Measurements from ENCODE around the gene RASGRP3. TPM values are rescaled to one million over a fixed set of nuclear protein-coding genes. Genes with fewer than 3 reads are reported as not detected.

RASGRP3 gene
- total and polyA plus RNA-seq, 2 of the 13 experiments (the other 11 are each of a cell fraction or from before 2014, with no cell fraction given), result 0.01 TPM; not detected in 1

DNA sequence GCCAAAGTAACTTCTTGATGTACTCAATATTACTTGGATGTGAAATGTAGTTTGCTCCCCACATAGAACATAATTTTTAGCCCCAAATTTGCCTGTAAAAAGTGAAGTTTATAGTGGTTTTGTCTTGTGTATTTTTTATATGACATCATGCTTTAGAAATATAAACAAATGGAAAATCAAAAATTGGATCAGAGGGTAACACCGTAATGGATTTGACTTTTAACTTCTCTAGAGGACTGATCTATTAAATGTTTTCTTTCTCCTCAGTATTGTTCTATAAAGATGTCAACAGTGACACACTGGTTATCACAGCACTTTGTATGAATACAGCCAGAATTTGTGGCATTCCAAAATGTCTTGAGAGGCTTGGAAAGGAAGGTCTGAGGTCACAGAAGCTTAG lies 45.6 kb upstream of the RASGRP3 start:
- DNase-seq (ENCODE audit: low spot score), result no peak
- TF ChIP-seq ATF7 (IDR thresholded peaks at IDR 0.05) (peak; percentile 70), ATF7 (CRISPR knock-in tag; IDR thresholded peaks at IDR 0.05) (no peak)
- TF ChIP-seq, protein P1, sequence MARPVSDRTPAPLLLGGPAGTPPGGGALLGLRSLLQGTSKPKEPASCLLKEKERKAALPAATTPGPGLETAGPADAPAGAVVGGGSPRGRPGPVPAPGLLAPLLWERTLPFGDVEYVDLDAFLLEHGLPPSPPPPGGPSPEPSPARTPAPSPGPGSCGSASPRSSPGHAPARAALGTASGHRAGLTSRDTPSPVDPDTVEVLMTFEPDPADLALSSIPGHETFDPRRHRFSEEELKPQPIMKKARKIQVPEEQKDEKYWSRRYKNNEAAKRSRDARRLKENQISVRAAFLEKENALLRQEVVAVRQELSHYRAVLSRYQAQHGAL (CRISPR knock-in tag; IDR thresholded peaks at IDR 0.05; ENCODE audit: not compliant biosample characterization), result no peak
- intact Hi-C loops (cut with micrococcal nuclease; ENCODE audit: unreplicated experiment), result no loop called here
- no TSS peak for BruUV-seq (replicated peaks)
- 24% methylated on average over 1 of the region's 1 CpG for WGBS (ENCODE audit: low lambda C conversion rate)
- in situ Hi-C loops (cut with HindIII; ENCODE audit: extremely low pct_ligation_motif_present, low pct_unique_long_range_greater_than_20kb), result no loop called here
- FAIRE-seq, result no peak
- H3K4me3 ChIP-seq (replicated peaks in 1 of 3; ENCODE audit: insufficient read depth in 1 of 3, low read depth in 2 of 3, low read length in 3 of 3), result no peak overlapping the region
- H3K36me3 ChIP-seq (replicated peaks in 1 of 2; ENCODE audit: control insufficient read depth in 1 of 2, insufficient read depth in 2 of 2, low read length in 2 of 2), result no peaks in the 10 kb centered on the region
- H3K9ac ChIP-seq (ENCODE audit: insufficient read depth, low read depth, low read length), result no peak overlapping the region
- no peaks in the 10 kb centered on the region for H3K9me3 ChIP-seq (ENCODE audit: low read length)
- ChIA-PET POLR2A (no interaction called here), CTCF (ENCODE audit: low intra/inter-chr PET ratio, low total read pairs) (no interaction called here)
- no peaks in the 10 kb centered on the region for H3K79me2 ChIP-seq (ENCODE audit: insufficient read depth, low read length)
- no peaks in the 10 kb centered on the region for H3K4me1 ChIP-seq (ENCODE audit: insufficient read depth, low read length)
- H3K4me2 ChIP-seq (ENCODE audit: low read depth, low read length), result no peak overlapping the region
- no peak overlapping the region for H3K27ac ChIP-seq (ENCODE audit: extremely low read length, insufficient read depth, low read length)
- no peaks in the 10 kb centered on the region for H4K20me1 ChIP-seq (ENCODE audit: insufficient read depth, low read length)
- H2AFZ ChIP-seq (ENCODE audit: low read length), result no peak overlapping the region
- 0 out of 5 replicates have a peak, but pooled peaks cover 1 to 4% of the 10 kb centered on the region in 2 experiments for H3K27me3 ChIP-seq (ENCODE audit: control insufficient read depth in 1 of 2, insufficient read depth in 2 of 2, low read length in 2 of 2)
- ATAC-seq, result no peak

DNA sequence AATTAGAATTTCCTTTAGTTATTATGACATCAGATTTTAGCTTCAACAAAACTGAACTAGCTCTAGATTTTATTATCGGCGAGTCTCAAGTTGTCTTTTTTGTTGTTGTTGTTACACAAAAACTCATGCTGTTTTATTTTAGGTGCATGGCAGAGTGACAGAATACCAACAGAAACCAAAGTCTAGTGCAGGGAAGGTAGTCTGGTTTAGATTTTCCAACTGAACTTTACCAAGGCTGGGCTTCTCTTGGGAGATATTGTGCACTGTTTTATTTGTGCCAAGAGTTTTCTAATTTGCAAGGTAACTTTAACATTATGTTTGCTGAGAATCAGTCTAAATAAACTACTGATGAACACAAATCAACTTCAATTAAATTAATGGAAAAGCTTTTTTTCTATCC lies 43.6 kb upstream of the RASGRP3 start:
- POLR2A ChIA-PET, result no interaction called here
- 62% methylated on average over 2 of the region's 2 CpGs for WGBS (ENCODE audit: low lambda C conversion rate)
- no peak for ATAC-seq
- intact Hi-C loops (cut with micrococcal nuclease; ENCODE audit: unreplicated experiment) (no loop called here), in situ Hi-C loops (cut with HindIII; ENCODE audit: extremely low pct_ligation_motif_present, low pct_unique_long_range_greater_than_20kb) (no loop called here)
- no peaks in the 10 kb centered on the region for H3K4me1 ChIP-seq (ENCODE audit: insufficient read depth, low read length)
- DNase-seq (ENCODE audit: low spot score), result no peak
- no peak overlapping the region for H3K4me3 ChIP-seq (replicated peaks in 1 of 3; ENCODE audit: insufficient read depth in 1 of 3, low read depth in 2 of 3, low read length in 3 of 3)
- H3K27ac ChIP-seq (ENCODE audit: extremely low read length, insufficient read depth, low read length), result no peak overlapping the region
- H2AFZ ChIP-seq (ENCODE audit: low read length), result no peak overlapping the region
- no peaks in the 10 kb centered on the region for H4K20me1 ChIP-seq (ENCODE audit: insufficient read depth, low read length)
- H3K4me2 ChIP-seq (ENCODE audit: low read depth, low read length), result no peak overlapping the region
- FAIRE-seq, result no peak
- peaks cover 1 to 9% of the 10 kb centered on the region in 2 experiments; a peak in 1 of 5 replicates for H3K27me3 ChIP-seq (ENCODE audit: control insufficient read depth in 1 of 2, insufficient read depth in 2 of 2, low read length in 2 of 2)
- TF ChIP-seq, protein P2, sequence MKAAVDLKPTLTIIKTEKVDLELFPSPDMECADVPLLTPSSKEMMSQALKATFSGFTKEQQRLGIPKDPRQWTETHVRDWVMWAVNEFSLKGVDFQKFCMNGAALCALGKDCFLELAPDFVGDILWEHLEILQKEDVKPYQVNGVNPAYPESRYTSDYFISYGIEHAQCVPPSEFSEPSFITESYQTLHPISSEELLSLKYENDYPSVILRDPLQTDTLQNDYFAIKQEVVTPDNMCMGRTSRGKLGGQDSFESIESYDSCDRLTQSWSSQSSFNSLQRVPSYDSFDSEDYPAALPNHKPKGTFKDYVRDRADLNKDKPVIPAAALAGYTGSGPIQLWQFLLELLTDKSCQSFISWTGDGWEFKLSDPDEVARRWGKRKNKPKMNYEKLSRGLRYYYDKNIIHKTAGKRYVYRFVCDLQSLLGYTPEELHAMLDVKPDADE (CRISPR knock-in tag; IDR thresholded peaks at IDR 0.05), result no peak
- TF ChIP-seq, protein P3, sequence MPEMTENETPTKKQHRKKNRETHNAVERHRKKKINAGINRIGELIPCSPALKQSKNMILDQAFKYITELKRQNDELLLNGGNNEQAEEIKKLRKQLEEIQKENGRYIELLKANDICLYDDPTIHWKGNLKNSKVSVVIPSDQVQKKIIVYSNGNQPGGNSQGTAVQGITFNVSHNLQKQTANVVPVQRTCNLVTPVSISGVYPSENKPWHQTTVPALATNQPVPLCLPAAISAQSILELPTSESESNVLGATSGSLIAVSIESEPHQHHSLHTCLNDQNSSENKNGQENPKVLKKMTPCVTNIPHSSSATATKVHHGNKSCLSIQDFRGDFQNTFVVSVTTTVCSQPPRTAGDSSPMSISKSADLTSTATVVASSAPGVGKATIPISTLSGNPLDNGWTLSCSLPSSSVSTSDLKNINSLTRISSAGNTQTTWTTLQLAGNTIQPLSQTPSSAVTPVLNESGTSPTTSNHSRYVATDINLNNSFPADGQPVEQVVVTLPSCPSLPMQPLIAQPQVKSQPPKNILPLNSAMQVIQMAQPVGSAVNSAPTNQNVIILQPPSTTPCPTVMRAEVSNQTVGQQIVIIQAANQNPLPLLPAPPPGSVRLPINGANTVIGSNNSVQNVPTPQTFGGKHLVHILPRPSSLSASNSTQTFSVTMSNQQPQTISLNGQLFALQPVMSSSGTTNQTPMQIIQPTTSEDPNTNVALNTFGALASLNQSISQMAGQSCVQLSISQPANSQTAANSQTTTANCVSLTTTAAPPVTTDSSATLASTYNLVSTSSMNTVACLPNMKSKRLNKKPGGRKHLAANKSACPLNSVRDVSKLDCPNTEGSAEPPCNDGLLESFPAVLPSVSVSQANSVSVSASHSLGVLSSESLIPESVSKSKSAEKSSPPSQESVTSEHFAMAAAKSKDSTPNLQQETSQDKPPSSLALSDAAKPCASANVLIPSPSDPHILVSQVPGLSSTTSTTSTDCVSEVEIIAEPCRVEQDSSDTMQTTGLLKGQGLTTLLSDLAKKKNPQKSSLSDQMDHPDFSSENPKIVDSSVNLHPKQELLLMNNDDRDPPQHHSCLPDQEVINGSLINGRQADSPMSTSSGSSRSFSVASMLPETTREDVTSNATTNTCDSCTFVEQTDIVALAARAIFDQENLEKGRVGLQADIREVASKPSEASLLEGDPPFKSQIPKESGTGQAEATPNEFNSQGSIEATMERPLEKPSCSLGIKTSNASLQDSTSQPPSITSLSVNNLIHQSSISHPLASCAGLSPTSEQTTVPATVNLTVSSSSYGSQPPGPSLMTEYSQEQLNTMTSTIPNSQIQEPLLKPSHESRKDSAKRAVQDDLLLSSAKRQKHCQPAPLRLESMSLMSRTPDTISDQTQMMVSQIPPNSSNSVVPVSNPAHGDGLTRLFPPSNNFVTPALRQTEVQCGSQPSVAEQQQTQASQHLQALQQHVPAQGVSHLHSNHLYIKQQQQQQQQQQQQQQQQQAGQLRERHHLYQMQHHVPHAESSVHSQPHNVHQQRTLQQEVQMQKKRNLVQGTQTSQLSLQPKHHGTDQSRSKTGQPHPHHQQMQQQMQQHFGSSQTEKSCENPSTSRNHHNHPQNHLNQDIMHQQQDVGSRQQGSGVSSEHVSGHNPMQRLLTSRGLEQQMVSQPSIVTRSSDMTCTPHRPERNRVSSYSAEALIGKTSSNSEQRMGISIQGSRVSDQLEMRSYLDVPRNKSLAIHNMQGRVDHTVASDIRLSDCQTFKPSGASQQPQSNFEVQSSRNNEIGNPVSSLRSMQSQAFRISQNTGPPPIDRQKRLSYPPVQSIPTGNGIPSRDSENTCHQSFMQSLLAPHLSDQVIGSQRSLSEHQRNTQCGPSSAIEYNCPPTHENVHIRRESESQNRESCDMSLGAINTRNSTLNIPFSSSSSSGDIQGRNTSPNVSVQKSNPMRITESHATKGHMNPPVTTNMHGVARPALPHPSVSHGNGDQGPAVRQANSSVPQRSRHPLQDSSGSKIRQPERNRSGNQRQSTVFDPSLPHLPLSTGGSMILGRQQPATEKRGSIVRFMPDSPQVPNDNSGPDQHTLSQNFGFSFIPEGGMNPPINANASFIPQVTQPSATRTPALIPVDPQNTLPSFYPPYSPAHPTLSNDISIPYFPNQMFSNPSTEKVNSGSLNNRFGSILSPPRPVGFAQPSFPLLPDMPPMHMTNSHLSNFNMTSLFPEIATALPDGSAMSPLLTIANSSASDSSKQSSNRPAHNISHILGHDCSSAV (CRISPR knock-in tag; IDR thresholded peaks at IDR 0.05; ENCODE audit: borderline replicate concordance), result no peak
- H3K9ac ChIP-seq (ENCODE audit: insufficient read depth, low read depth, low read length), result no peak overlapping the region
- CTCF ChIA-PET (ENCODE audit: low intra/inter-chr PET ratio, low total read pairs), result no interaction called here
- no peaks in the 10 kb centered on the region for H3K79me2 ChIP-seq (ENCODE audit: insufficient read depth, low read length)
- H3K36me3 ChIP-seq (replicated peaks in 1 of 2; ENCODE audit: control insufficient read depth in 1 of 2, insufficient read depth in 2 of 2, low read length in 2 of 2), result no peaks in the 10 kb centered on the region
- no TSS peak for BruUV-seq (replicated peaks)
- no peaks in the 10 kb centered on the region for H3K9me3 ChIP-seq (ENCODE audit: low read length)
